GM19035 (cell line): ENCODE data around the gene CRISP2.

Source experiments
- ATAC-seq: cut with Tn5 transposase; IDR thresholded peaks from one replicate; pipeline ENCODE4 v1.9.1; 2021; ENCODE audit not compliant: unreplicated experiment

CRISP2 gene

GRCh38 chr6:49662231-49662891 lies 51.0 kb downstream of the CRISP2 start:
- ATAC-seq: no peak

DNA sequence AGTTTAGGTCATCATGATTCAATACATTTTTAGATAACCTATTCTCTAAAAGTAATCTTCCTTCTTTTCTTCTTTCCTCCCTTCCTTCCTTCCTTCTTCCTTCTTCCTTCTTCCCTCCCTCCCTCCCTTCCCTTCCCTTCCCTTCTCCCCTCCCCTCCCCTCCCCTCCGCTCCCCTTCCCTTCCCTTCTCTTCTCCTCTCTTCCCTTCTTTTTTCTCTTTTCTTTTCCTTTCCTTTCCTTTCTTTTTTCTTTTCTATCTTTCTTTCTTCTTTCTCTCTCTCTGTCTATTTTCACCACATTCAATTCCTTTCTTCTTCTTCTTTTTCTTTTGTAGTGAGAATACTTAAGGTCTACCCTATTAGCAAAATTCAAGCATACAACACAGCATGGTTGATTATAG lies 59.4 kb downstream of the CRISP2 start:
- ATAC-seq: no peak

GRCh38 chr6:49653438-49653837 lies 59.9 kb downstream of the CRISP2 start:
- ATAC-seq: no peak

GRCh38 chr6:49651239-49651638 lies 62.1 kb downstream of the CRISP2 start:
- ATAC-seq: no peak

DNA sequence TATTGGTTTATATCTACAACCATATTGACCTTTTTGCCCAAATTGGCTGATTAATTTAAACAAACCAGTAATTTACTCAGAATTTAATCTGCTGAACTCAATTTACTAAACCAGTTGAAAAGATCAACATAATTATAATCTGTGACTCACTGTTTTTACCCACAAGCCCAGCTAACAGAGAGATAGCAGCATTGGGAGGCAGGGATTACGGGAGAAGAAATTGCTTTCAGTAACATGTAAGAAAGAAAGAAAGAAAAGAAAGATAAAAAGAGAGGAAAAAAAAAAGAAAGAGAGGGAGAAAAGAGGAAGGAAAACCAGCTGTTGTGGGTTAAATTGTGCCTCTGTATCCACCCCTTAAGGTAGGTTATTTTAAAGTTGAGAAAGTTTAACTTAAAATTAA lies 63.4 kb downstream of the CRISP2 start:
- no peak for ATAC-seq

DNA sequence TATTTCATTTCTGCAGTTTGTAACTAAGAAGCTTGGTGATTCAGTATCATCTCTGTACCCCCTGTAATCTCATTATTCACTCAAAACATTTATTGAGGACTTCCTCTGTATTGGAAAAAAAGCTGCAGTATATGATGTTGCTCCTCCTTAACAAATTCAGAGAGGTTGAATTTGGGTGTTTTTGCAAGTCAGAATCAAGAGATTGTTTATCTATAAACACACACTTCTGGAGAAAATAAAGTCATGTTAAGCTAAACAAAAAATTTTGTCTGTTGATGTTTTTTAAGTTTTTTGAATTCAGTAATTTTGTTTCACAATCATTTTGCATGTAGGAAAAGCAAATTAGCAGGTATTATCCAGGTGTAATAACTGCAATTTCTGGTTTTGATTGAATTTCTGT lies 65.3 kb downstream of the CRISP2 start:
- ATAC-seq: no peak

GRCh38 chr6:49647476-49647875 lies 65.9 kb downstream of the CRISP2 start:
- ATAC-seq: no peak

GRCh38 chr6:49646942-49647341 lies 66.4 kb downstream of the CRISP2 start:
- ATAC-seq: no peak

- ATAC-seq: no peak
Observed at GRCh38 chr6:49646130-49646824, 67.1 kb downstream of the CRISP2 start.

DNA sequence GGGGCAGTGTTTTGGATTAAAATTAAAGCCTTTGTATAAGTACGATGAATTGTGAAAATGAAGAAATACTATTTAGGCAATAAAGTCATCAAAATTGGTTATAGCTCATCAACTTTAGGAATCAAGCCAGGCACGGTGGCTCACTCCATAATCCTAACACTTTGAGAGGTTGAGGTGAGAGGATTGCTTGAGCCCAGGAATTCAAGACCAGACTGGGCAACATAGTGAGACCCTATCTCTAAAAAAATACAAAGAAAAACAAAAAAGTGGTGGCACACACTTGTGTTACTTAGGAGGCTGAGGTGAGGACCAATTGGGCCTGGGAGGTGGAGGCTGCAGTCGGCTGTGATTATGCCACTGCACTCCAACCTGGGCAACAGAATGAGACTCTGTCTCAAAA lies 68.2 kb downstream of the CRISP2 start:
- ATAC-seq: no peak
